HG02973 (cell line): ENCODE measurements around the gene PDXK.

Source experiments
- ATAC-seq: cut with Tn5 transposase; IDR thresholded peaks from one replicate; pipeline ENCODE4 v1.9.1; 2021; ENCODE audit warnings: moderate library complexity; ENCODE audit not compliant: unreplicated experiment

PDXK gene

GRCh38 chr21:43721939-43722338 lies 3.0 kb downstream of the PDXK start:
- ATAC-seq: no peak

DNA sequence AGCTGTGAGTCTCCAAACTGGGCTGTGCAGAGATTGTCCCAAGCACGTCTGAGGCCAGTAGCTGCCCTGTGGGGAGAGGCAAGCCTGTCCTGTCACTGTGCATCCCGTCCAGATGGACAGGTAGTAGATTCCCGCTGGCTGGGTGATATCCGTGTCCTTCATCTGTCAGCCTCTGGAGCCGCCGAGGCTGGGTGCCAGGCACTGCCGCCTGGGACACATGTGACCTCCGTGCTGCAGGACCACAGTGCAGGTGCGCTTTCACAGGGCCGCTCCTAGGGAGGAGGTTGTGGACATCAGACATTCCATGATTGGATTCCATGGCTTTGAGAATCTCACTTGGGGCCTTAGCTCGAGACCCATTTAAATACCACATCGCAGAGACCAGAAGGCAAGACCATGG lies 4.7 kb downstream of the PDXK start:
- no peak for ATAC-seq

DNA sequence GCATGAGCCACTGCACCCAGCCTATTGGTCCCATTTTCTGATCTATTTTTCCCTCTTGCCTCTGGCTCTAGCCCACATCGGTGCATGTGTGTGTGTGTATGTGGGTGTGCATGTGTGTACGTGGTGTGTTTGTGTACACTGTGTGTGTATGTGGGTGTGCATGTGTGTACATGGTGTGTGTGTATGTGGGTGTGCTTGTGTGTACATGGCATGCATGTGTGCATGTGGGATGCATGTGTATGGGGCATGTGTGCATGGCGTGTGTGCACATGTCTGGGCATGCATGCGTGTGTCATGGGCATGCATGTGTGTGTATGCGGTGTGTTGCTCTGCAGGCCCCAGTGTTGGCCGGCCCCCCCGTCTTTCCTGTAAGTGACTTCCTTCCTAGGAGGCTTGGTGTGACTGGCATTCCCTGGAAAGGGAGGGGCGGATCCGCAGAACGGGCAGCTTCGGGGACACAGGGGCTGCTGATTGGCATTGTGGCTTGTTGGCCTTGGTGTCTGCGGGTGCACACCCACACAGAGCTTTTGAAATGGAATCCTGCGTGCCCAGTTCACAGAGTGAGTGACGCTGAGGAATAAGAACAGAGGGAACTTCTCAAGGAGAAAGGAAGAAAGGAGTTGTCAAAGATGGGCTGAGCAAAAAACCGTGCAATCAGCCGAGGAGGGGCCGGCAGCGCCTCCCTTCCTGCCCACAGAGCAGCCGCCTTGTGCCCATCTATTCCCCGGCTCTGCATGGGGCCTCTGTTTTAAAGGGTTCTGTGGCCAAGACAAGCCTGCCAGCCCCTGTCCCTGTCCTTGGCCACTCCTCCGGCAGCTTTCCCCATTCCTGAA lies 8.0 kb downstream of the PDXK start:
- ATAC-seq: no peak

DNA sequence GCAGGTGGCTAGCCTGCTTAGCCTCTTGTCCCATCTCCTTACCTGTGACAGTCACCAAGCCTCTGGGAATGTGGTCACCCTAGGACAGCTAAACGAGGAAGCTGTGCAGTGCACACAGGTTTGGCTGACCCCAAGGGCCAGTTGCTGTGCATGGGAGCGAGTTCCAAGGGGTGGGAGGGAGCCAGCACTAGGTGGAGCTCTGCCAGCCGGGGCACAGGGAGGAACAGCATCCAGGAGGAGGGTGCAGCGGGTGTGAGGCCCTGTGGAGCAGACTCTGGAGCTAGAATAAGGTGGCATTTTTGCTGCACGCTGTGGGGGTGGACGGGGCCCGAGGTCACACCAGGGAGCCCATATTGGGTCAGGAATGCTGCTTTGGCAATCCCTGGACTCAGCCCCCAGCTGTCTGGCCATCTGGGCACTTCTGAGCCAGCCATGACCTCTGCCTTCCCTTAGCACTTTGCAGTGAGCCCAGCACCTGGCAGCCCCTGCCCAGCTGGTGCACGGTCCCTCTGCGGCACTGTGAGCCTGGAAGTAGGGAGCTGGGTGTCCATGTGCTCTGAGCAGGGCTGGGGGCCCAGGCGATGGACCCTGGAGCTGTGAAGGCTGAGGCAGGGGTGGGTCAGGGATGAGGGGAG lies 8.7 kb downstream of the PDXK start:
- ATAC-seq: no peak

GRCh38 chr21:43728154-43728466 lies 9.2 kb downstream of the PDXK start:
- ATAC-seq: no peak

DNA sequence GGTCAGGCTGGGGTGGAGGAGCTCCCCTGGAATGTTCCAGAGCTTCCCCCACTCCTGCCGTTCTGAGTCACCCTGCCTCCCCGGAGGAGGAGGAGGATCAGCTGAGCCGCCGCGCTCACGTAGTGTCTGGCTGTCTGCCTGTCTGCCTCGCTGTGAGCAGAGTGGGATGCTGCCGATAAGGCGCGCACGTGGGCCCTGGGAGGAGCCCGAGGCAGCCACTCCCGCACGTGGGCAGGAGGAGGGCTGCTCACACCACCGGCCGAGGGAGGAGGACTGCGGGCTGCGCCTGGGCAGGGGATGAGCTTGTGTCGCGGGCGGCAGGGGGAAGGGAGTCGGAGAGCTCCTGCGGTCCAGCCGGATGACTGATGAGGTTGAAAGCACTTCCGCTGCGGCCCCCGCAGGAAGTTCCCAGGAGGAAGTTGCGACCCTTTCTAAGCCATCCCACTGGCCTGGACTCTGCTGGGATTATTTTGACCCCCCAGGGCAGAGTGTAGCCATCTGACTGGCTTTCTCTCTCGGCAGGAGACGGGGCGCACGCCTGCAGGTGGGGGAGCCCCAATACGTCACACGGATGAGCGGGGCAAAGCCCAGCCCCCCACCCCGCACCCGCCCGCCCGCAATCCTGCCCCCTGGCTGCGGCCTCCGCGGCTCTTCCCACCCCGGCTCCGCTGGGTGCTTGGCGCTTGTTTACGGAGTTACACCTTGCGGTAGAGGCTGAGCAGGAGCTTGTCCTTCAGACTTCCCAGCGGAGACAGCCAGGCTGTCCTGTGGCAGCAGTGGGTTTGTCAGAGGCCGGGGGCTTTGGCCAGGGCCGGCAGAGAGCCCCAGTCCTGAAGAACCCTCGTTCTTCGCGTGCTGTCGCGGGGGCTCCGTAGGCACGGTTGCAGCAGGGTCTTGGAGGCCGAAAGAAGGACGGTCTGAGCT lies 9.8 kb downstream of the PDXK start:
- peak; percentile 58 for ATAC-seq

DNA sequence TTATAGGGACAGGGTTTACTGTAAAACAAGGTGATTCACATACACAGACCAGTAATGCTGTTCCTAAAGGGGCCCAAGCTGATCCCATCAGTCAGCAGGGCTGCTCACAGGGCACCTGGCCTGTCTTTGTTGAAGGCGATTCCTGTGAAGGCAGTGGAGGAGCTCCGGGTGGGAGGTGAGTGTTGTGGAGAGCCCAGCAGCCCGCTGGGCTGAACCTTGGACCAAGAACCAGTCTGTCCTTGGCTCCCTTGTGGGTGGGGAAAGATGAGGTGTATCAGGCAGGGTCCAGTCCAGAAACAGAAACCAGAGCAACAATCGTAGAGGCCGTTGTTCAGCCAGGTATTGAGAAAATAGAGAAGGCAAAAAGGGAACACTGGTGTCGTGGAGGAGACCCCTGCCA lies 12.5 kb downstream of the PDXK start:
- no peak for ATAC-seq

DNA sequence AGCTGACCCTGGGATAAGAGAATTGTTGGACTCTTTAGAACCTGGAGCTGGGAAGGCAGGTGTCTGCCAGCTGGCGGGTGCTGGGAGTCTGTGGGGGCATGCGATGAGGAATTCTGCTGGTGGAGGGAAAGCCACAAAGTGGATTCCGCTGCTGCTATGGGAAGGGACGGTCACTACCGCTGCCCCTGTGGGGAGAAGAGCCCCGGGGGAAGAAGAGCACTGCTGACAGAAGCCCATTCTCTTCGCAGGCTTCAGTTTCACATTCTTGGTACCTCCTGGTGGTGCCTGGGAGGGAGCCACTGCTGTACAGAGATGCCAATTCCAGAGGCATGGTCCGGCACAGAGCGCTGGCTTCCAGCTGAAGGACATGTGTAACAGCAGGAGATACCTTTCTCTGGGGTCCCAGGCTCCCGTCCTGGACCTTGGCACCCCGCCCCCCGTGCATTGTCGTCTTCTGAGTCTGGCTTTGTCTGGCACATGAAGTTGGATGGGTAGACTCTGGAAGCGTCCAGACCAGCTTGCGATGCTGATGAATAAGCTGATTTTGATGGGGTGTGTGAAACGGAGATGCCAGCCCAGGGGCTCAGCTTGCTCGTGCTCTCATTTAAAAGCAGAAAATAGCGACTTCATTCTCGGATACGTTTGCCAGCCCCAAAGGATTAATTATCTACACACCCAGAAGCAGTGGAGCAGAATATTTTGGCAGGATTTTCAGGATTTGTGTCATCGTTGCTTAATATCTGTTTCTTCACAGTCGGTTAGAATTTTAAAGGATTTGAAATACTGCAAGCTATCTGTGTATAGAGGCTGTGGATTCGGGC lies 13.2 kb downstream of the PDXK start:
- no peak for ATAC-seq

DNA sequence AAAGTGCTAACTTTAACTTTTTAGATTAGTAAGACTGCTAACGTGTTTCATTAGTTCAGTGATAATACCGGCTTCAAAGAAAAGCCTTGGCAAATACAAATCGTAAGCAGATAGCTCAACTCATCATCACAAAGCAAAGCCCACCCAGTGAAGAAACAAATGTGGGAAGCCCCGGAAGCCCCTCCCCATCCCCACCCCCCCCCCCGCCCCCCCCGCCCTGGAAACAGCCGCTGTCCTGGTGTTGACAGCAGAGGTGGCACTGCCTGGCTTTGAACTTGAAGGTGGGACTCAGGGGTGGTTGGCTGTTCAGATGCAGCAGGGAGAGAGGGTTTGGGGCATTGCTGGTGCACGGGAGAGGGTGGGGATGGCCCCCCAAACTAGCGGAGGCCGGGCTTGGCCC lies 14.1 kb downstream of the PDXK start:
- ATAC-seq: no peak

DNA sequence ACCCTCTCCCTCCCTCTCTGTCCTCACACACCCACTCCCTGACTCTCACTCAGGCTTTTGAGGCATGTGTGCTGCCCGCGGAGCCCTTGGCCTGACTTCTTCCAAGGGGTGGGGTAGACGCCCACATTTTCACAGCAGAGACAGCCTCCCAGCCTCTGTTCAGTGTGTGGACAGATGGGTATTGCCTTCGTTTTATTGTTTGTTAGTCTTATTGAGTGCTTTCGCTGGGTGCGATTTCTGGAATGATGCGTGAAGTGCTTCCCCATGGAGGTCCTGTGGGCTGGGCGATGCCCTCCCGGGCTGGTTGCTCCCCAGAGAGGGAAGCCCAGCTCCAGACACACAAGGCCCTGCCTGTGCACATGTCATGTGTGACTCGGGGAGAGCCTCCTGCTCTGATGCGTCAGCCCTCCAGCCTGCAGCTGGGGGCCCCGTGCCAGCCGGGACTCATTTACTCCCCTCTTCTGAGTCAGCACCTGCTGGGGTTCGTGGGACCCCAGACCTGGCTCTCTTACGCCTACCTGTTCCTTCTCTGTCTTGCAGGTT lies 14.7 kb downstream of the PDXK start:
- no peak for ATAC-seq

- ATAC-seq: no peak
Measured at GRCh38 chr21:43734131-43734927, 15.4 kb downstream of the PDXK start.

GRCh38 chr21:43734928-43735229 lies 15.9 kb downstream of the PDXK start:
- ATAC-seq: no peak

DNA sequence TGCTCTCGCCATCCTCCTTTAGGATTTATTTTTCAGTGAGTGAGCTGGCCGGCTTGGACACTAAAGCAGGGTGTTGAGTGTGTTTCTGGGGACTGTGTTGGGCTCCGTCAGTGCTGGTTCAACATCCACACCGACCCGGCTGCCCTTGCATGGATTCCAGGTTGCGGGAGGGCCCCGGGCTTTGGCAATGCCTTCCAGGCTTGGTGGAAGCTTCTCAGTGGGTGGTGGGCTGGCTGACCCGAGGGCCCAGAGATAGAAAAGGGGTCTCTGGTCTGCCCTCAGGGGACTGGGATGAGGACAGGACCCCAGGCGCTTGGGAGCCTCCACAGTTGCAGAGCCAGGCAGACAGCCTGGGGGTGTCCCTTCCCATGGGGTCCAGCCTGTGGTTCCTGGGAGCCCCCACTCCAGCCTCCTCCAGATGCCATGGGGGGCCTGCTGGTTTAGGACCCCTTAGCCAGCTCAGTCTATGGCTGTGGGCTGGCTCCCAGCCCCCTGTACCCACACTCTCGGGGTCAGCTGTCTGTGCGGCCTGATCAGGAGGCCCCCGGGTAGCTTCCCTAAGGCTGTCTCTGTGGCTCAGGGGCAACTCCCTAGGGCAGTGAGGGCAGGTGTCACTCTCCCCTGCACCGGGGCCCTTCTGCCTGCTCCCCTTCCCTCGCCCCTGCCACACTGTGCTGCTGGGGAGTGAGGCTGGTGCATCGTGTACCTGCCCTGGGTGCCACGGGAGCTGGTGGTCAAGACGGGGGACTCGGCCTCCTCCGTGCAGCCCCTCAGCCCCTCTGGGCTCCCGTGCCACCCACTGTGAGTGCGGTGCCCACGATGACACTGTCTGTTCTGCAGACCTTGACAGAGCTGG lies 16.5 kb downstream of the PDXK start:
- no peak for ATAC-seq

GRCh38 chr21:43736224-43736883 lies 17.4 kb downstream of the PDXK start:
- no peak for ATAC-seq

DNA sequence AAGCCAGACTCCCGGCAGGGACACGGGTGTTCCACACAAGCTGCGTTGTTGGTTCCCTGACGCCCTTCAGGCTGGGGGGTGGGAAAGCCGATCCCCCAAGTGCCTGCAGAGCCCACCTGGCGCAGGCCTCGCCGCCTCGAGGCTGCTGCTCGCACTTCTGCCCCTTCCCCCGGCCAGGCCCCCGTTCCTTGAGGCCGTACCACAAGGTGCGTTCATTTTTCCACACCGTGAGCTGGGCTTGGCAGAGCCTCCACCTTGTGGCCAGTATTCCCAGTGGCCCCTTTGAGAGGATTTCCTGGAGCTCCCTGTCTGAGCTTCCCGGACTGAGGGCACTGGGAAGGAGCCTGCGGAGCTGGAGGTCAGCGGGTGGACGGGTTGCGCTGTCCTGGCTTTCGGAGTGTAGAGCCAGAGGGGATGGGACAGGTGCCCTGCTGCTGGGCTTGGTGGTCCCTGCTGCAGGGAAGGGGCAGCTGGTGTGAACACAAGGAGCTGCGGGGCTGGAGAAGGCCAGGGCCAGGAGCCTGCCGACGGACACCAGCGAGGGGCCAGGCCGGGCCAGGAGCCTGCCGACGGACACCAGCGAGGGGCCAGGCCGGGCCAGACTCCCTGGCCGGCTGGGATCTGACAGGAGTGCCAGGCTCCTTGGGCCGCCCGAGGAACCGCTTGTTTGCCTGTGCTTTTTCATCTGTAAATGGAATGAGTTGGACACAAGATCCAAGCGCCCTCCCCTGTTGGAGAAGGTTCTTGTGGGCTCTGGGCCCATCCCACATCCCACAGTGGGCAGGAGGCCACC lies 18.4 kb downstream of the PDXK start:
- ATAC-seq: no peak

DNA sequence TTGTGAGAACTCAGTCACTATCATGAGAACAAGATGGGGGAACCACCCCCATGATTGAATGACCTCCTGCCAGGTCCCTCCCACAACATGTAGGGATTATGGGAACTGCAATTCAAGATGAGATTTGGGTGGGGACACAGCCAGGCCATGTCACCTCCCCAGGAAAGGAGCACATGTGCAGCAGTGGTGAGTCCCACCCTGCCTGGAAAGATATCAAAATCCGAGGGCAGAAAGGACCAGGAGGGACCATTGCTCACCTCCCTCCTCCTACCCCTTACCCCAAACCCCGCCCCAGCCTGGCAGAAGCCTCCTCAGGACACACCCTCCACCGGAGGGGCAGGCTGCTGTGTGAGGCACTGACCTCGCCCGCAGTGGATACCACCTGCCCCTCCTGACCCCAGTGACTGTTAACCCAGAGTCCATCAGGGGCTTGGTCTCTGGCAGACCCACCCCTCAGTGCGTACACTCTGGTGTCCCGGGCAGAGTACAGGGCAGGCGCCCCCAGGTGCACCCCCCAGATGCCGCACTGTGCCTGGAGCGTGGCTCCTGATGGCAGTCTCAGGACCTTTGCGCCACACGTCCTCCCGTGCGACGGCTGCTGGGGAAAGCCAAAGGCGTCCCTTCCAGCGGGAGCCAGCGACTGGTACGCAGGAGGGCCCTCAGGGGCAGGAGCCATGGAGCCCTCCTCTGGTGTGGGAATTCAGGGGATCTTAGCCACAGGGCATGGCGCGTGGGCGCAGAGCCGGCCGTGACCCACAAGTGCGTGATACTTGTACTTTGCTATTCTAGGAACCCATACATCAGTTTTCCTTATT lies 20.9 kb downstream of the PDXK start:
- no peak for ATAC-seq
